Stimulated activated CD8-positive, alpha-beta memory T cell treated with anti-CD3 and anti-CD28 coated beads, Interleukin-2, amount 100 ng/mL, for 48 hours (primary cell): Measurements from ENCODE around the gene KCNH1.

Experiments used
- DNase-seq, 2 donors: peaks; one replicate each; pipeline ENCODE4 v3.0.0-alpha.2; 2020; ENCODE audit warnings: low read depth in 2 of 2

The KCNH1 gene, protein sequence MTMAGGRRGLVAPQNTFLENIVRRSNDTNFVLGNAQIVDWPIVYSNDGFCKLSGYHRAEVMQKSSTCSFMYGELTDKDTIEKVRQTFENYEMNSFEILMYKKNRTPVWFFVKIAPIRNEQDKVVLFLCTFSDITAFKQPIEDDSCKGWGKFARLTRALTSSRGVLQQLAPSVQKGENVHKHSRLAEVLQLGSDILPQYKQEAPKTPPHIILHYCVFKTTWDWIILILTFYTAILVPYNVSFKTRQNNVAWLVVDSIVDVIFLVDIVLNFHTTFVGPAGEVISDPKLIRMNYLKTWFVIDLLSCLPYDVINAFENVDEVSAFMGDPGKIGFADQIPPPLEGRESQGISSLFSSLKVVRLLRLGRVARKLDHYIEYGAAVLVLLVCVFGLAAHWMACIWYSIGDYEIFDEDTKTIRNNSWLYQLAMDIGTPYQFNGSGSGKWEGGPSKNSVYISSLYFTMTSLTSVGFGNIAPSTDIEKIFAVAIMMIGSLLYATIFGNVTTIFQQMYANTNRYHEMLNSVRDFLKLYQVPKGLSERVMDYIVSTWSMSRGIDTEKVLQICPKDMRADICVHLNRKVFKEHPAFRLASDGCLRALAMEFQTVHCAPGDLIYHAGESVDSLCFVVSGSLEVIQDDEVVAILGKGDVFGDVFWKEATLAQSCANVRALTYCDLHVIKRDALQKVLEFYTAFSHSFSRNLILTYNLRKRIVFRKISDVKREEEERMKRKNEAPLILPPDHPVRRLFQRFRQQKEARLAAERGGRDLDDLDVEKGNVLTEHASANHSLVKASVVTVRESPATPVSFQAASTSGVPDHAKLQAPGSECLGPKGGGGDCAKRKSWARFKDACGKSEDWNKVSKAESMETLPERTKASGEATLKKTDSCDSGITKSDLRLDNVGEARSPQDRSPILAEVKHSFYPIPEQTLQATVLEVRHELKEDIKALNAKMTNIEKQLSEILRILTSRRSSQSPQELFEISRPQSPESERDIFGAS

DNA sequence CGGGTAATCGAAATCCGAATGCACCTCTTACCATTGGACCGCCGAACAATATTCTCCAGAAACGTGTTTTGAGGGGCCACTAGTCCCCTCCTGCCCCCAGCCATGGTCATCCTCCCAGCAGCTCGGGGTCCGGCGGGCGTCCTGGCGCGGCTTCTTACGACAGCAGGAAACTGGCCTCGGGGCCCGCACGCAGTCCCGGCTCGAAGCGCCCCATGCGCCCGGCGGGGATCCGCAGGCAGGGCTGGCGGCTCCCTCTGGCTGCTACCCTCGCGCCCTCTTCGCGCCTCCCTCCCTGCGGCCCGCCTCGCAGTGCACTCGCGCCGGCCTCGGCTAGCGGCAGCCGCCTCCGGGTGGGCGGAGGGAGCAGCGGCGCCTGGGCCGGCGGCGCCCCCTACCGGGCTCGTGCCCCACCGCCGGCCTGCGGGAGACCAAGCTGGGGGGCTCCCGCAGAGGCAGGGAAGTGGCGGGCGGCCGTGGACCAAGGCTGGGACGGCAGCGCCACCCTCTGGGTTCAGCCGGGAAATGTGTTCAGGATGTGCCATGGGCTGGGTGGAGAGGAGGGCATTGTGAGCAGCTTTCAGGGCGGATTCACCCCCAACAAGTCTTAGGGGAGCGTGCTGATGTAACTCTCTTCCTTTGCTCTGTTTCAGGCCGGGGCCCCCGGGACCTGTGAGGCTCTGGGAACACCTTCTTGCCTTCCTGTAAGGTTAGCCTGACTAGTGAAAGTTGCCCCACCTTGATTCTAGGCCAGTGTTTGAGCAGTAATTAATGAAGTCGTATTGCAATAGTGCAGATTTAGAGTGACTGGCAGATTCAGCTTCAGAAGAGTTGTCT, at the start of gene KCNH1:
KCNH1 (minus strand) TSS at position 313 of the 834 bp plus-strand sequence; CDS start at position 110, 203 bp downstream.
- DNase-seq, result peak; percentile 79 to 81

GRCh38 chr1:211182746-211183145, 48.8 kb upstream of the KCNH1 start:
- no peak for DNase-seq

DNA sequence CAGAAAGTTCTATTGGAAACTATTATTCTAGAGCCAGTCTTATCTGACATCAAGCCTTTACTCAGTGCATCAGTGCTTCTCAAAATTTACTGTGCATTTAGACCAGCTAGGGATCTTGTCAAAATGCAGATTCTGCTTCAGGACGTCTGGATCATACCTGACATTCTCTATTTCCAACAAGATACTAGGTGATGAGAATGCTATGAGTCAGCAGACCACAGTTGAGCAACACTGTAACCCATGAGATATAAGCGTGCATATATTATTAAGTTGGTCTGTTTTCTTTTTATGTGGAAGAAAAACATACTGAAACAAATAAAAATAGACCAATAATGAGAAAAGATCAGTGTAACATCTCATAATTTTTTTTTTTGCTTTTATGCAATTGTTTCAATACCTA, 40.4 kb upstream of the KCNH1 start:
- no peak for DNase-seq

DNA sequence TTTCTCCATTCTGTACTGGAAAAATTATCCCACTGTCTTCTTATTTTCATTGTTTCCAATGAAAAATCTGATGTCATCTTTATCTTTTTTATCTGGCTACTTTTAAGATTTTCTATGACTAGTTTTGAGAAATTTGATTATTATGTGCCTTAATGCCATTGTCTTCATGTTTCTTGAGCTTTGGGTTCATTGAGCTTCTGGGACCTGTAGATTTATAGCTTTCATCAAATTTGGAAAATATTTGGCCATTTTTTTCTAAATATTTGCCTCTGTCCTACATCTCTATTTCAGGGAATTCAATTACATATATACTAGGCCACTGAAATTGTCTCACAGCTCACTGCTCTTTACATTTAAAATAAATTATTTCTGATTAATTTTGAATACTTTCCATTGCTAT, 38.7 kb upstream of the KCNH1 start:
- DNase-seq, result no peak

- DNase-seq, result no peak
These were observed 35.4 kb upstream of the KCNH1 start for GRCh38 chr1:211169353-211169752.

DNA sequence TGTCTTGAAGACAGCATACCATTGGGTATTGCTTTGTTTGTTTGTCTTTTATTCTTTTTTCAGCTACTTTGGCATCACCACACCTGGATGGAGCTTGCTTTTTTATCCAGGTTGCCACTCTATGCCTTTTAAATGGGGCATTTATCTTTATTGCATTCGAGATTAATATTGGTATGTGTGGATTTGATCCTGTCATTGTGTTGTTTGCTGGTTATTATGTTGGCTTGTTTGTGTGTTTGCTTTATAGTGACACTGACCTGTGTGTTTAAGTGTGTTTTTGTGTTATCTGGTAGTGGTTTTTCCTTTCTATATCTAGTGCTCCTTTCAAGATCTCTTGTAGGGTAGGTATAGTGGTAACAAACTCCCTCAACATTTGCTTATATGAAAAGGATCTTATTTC, 24.9 kb upstream of the KCNH1 start:
- no peak for DNase-seq

DNA sequence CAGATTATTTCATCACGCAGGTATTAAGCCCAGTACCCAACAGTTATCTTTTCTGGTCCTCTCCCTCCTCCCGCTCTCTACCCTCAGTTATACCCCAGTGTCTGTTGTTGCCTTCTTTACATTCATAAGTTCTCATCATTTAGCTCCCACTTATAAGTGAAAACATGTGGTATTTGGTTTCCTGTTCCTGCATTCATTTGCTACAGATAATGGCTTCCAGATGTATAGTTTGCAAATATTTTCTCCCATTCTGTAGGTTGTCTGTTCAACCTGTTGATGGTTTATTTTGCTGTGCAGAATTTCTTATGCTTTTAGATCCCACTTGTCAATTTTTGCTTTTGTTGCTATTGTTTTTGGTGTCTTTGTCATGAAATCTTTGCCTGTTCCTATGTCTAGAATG, 21.1 kb upstream of the KCNH1 start:
- no peak for DNase-seq

- DNase-seq, result no peak
These were observed 20.0 kb upstream of the KCNH1 start for GRCh38 chr1:211153932-211154331.

- DNase-seq, result no peak
These were observed 14.4 kb upstream of the KCNH1 start for GRCh38 chr1:211148366-211148765.

GRCh38 chr1:211145944-211146343, 12.0 kb upstream of the KCNH1 start:
- no peak for DNase-seq

DNA sequence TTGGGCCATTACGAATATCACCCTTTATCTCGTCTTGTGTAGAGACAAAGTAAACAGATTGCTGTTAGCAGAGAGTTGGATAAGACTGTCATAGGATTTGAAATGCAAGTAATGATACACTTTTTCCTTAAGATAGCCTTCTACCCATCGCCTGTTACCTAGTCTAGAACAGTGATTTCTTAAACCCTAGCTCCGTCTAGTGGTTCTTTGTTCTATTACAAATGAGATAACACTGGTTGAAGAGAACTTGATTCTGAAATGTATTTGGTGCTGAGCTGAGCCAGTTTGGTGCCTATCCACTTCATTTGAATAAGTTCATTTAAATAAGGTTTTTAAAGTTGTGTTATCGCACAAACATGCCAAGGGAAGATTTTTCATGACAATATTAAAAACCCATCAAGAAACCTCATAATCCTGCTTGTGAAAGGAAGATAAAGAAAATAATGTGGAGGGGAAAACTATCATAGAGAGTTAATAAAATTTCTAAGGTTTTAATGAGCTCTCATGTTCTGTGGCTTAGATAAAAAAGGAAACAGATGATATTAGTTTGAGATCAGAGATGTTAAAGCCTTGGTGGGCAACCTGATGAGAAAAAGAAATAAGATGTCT, 1.5 kb upstream of the KCNH1 start:
- DNase-seq, result no peak

- peak; percentile 4 to 5 for DNase-seq
These were observed 534 bp downstream of the KCNH1 start for GRCh38 chr1:211133393-211133835.

DNA sequence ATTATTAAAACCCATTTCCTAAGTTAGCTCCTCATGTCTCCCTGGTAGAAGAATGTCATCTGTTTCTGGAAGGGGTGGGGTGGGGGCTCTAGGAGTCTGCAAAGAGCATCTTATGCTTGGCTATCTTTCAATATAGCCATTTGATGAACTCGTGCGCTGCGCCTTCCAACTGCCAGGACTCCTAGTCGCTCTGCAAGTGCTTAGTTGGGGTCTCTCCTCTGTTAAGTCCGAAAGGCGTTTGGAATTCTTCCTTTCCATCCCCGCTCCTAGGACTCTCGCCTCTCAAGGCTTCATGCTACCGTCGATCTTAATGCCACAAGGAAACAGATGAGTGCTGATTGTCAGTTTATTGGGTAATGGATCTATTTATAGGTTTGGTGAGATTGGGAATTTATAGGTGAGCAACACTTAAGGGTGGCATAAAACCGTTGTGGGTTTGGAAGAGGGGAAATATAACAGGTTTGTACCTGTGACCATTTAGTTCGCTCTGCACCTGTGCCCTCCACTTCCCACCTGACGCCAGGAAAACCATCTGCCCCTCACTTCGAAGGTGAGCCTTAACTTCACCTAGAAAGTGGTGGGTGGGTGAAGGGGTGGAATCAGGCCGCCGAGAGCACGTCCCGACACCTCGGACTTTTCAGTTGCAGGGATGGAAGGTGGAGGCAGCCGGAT, 1.1 kb downstream of the KCNH1 start:
- DNase-seq, result no peak

DNA sequence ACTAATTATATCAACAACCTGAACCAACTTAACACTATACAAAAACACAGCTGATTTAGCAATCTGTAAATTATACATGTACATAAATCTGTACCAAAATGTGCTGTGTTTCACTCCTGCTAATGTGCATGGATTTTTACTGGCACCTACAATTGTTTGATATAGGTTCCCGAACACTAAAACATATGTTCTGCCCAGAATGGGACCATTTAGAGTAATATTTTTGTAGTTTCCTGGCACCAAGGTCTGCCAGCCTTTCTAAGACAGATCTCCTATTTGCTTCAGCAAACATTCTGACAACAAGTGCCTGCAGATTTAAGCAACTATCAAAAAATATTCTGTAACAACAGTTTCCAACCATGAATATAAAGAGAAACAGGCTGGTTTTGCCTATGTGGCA, 4.2 kb downstream of the KCNH1 start:
- no peak for DNase-seq

GRCh38 chr1:211127166-211127565, 6.8 kb downstream of the KCNH1 start:
- DNase-seq, result no peak

DNA sequence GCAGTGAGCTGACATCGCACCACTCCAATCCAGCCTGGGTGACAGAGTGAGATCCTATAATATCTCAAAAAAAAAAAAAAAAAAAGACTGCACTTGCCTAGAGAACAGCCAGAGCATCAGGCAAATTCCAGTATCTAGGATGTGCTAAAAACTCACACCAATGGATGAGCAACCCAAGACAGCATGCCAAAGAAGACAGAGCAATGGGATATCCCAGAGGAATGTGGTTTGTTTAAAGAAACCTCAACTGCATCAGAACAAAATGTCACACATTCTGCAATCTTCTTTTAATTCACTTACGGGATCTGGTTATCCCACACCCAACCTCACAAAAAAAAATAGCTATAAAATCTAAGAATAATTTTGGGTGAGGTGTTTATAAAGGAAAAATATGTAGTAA, 7.3 kb downstream of the KCNH1 start:
- no peak for DNase-seq

DNA sequence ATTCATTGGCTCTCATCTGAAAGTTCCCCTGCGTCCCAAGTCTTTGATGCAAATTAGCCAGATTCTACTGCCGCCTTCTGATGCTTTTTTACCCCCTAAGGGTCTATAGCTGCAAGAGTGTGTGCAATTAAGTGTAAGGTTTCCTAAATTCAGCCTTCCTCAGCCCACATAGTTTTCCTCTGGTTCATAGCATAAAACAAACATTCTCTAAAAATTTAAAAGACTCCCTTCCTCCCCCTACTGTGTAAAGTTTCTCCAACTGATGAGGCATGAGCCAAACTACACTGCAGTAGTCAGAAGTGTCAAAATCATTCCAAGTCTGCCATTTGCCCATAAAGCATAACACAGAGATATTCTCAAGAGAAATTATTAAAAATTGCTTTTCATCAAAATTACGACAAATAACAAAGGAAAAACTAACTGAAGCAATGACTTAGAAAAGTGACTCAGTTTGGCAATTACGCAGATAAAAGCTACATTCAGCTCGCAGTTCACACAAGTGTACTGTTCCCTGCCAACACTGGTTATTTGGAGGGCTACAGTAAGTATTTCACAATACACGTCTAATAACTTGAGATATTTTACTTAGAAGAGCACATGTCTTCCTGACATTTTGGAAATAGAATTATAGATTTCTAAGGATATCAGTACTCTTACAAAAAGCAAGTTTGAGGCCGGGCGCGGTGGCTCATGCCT, 15.4 kb downstream of the KCNH1 start:
- DNase-seq, result no peak

DNA sequence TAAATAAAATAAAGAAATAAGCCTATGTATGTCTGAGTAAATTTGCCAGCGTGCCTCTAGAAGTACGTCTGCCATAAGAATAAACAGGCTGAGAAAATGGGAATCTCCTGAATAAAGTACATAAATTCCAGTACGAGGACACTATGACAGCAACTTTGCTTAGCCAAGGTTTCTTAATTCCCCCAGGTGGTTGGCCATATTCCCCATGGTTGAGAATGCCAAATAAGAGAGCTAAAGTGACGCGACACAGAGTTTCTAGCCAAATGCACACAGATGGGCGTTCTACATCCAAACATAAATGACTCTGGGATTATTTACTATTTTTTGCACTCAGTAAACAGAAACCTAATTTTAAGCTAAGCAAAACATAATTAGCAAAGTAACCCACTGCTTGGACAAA, 19.5 kb downstream of the KCNH1 start:
- no peak for DNase-seq

DNA sequence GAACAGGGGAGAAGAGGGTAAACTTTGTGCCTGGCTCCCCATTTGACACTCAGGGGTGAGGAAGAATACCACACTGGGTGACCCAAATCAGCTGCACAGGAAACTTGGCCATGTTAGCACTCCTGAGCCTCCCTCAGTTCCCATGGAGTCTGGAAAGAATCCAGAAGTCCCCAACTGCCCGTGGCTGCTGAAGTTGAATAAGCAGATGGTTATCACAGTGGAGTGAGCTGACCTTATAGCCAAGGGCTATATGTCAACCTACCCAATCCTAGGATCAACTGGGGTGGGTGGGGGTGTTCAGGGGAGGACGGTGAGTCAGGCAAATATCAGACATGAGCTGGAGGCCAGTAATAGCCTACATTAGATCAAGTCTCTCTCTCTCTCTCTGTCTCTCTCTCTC, 20.4 kb downstream of the KCNH1 start:
- DNase-seq, result no peak

GRCh38 chr1:211111351-211111750, 22.6 kb downstream of the KCNH1 start:
- no peak for DNase-seq
